Esophagus muscularis mucosa (tissue), 4 donors: Measurements from ENCODE around the gene POTEH. TPM values are rescaled to one million over a fixed set of nuclear protein-coding genes. Genes with fewer than 3 reads are reported as not detected.
"Not testable (repeated sequence)": the region's sequence is repeated elsewhere in the genome, so short reads cannot be mapped to it uniquely, and the experiment has no call there.

Experiments
- DNase-seq: peaks from one replicate; pipeline ENCODE4 v3.0.0-alpha.2; 2017; ENCODE audit errors: extremely low spot score
- H3K27ac ChIP-seq, 4 donors: fragments of 200-600 bp; sonication (generic); replicated peaks in 1 of 4; 1 replicate in 3 of 4; 2 replicates in 1 of 4; pipeline ENCODE4 v1.5.1; 2016 to 2019; ENCODE audit warnings: mild to moderate bottlenecking in 1 of 4
- H3K27me3 ChIP-seq, 4 donors: fragments of 200-600 bp; sonication (generic); one replicate each; pipeline versions ENCODE4 v1.5.1 to v1.6.0; 2016 to 2019
- H3K36me3 ChIP-seq, 4 donors: fragments of 200-600 bp; sonication (generic); one replicate each; pipeline ENCODE4 v1.5.1; 2016 to 2019
- H3K4me1 ChIP-seq, 4 donors: fragments of 200-600 bp; sonication (generic); one replicate each; pipeline ENCODE4 v1.5.1; 2016 to 2019
- H3K4me3 ChIP-seq, 4 donors: fragments of 200-600 bp; sonication (generic); 1 replicate in 2 of 4; 2 replicates in 2 of 4; pipeline ENCODE4 v1.5.1; 2016 to 2019; ENCODE audit warnings: mild to moderate bottlenecking in 4 of 4, moderate library complexity in 1 of 4
- H3K9me3 ChIP-seq, 4 donors: fragments of 200-600 bp; sonication (generic); 1 replicate in 3 of 4; 2 replicates in 1 of 4; pipeline ENCODE4 v1.5.1; 2016 to 2019
- WGBS: methylation state at CpG from one replicate; pipeline ENCODE4 v1.1.5; 2018; 5-methylcytosine and 5-hydroxymethylcytosine counted together
- intact Hi-C: fragments of 100-400 bp; cut with DNase I; formaldehyde crosslinking; loops from one replicate; pipeline ENCODE4 v1.15.1; 2023
- total RNA-seq, 4 donors: library from RNA; depleted of rRNA; stranded (reverse); fragments of >200 nt; gene quantifications; one replicate each; pipeline versions ENCODE4 v1.1.0 to v1.2.1, GENCODE V29; 2016

The POTEH gene
- total RNA-seq: not detected

DNA sequence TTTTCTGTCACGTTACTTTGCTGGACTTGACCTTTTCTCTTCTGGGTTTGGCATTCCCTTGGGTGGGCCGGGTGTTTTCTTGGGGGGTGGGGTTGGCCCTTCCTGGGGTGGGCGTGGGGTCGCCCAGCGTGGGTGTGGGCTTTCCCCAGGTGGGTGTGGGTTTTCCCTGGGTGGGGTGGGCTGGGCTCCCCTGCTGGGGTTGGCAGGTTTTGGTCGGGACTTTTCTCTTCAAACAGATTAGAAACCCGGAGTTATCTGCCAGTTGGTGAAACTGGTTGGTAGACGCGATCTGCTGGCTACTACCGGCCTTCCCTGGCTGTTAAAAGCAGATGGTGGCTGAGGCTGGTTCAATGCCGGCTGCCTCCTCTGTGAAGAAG is at the start of gene POTEH:
TSS of gene POTEH (plus strand) at position 278 of the 377 bp plus-strand sequence. CDS start at position 330, 52 bp downstream.
- DNase-seq, H3K27me3 ChIP-seq, H3K9me3 ChIP-seq, H3K27ac ChIP-seq, H3K4me3 ChIP-seq, H3K36me3 ChIP-seq, H3K4me1 ChIP-seq, intact Hi-C loops: not testable (repeated sequence)
- WGBS: no CpG with 5 or more reads among the region's 11 CpGs

DNA sequence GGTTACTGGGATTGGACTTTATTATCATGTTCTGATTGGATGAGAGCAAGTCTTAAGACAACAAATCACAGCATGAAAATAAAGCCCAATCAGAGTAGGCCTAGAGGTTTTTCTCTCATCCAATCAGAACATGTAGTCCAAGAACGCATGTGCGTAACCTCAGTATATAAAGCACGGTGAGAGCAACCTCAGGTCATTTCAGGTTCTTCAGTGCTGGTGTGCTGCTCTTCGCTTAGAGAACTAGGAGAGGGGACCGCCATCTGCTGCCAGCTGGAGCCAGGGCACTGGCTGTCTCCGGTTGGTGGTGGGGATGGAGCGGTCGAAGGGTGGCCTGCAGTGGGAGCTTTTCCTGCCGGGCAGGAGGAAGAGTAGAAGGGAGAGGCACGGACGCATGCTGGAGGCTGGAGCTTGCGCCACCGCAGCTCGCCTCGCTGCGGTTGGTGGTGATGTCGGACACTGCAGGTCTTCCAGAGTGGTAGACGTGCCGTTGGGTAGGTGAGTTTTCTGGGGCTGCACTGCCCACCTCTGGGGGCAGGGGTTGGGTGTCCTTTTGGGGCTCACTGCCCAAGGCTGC is 47.5 kb upstream of the POTEH start:
- H3K27me3 ChIP-seq, H3K36me3 ChIP-seq, H3K4me1 ChIP-seq, DNase-seq, H3K4me3 ChIP-seq, intact Hi-C loops, H3K9me3 ChIP-seq, H3K27ac ChIP-seq: not testable (repeated sequence)
- no CpG with 5 or more reads among the region's 19 CpGs for WGBS

DNA sequence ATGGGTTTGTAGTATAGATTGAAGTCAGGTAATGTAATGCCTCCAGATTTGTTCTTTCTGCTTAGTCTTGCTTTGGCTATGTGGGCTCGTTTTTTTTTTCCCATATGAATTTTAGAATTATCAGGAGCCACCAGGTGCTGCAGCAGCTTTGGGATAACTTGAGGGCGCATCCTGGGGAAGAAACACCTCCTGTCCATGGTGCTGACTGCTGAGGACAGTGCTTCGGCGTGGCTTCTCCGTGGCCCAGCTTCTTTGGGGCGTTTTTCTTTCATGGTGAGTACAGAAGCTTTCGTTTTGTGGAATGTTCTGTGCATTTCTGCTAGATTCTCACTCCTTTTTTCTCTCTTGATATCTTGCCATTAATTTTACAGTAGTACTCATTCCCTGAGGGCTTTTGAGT is 37.9 kb upstream of the POTEH start:
- H3K36me3 ChIP-seq, H3K27ac ChIP-seq, H3K4me1 ChIP-seq, H3K9me3 ChIP-seq, intact Hi-C loops, DNase-seq, H3K4me3 ChIP-seq, H3K27me3 ChIP-seq: not testable (repeated sequence)
- no CpG with 5 or more reads among the region's 7 CpGs for WGBS

DNA sequence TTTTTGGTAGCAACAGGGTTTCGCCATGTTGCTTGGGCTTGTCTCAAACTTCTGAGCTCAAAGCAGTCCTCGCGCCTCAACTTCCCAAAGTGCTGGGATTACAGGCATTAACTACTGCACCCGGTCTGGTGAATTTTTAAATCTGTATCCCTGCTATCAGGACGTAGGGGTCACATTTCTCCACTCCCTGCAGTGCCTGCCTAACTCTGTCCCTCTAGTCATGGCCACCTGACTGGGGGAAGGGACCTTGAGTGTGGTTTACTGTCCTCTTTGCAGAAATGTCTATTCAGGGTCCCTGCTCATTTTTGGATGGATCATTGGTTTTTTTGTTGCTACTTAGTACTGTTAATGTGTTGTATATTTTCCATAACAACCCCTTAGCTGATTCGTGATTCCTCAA is 37.1 kb upstream of the POTEH start:
- WGBS: no CpG with 5 or more reads among the region's 6 CpGs
- H3K36me3 ChIP-seq, H3K4me1 ChIP-seq, H3K4me3 ChIP-seq, H3K27me3 ChIP-seq, intact Hi-C loops, DNase-seq, H3K27ac ChIP-seq, H3K9me3 ChIP-seq: not testable (repeated sequence)

DNA sequence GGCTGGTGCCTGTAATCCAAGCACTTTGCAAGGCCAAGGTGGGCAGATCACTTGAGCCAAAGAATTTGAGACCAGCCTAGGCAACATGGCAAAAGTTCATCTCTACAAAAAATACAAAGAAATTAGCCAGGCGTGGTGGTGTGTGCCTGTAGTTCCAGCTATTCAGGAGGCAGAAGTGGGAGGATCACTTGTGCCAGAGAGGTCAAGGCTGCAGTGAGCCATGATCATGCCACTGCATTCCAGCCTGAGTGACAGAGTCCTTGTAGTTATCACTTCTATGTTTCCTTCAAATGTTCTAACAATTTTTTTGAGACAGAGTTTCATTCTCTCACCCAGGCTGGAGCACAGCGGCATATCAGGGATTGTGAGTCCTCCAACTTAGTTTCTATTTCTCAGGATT is 36.6 kb upstream of the POTEH start:
- H3K9me3 ChIP-seq, H3K27ac ChIP-seq, H3K4me3 ChIP-seq, intact Hi-C loops, H3K27me3 ChIP-seq, DNase-seq, H3K36me3 ChIP-seq, H3K4me1 ChIP-seq: not testable (repeated sequence)
- WGBS: 55% methylated on average over 2 of the region's 2 CpGs

DNA sequence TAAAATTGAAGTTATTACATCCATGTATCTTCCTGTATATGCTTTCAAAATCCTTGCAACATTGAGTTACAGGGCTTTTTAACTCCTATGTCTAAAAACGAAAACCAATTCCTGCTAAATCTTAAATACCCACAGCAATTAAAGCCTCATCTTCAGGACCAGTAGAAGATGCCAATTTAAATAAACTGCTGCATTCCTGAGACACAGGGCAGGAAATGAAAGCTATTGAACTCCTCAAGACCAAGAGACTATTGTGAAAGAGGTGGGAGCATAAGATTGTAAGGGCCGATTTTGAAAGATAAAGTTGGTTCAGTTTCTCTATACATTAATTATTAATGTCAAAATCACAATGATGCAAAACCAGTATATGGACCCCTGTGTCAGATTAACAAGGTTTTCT is 28.7 kb upstream of the POTEH start:
- no CpG with 5 or more reads among the region's 2 CpGs for WGBS
- DNase-seq, H3K9me3 ChIP-seq, H3K27ac ChIP-seq, H3K4me1 ChIP-seq, H3K4me3 ChIP-seq, intact Hi-C loops, H3K27me3 ChIP-seq, H3K36me3 ChIP-seq: not testable (repeated sequence)

DNA sequence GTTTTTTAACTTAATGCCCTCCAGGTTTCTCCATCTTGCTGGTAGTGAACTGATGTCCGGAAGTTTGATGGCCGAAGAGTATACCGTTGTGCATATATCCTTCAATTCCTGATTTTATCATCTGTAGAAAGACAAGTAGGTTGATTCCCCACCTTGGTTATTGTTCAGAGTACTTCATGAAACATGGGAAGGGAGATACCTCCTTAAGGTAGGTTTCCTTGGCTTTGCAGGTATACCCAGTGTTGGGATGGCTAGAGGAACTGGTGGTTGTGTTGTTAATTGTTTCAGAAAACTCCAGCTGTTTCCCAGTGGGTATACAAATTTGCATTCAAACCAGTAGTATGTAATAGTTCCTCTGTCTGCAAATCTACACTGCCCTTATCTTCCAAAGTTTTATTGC is 25.1 kb upstream of the POTEH start:
- H3K9me3 ChIP-seq, DNase-seq, H3K4me1 ChIP-seq, H3K4me3 ChIP-seq, intact Hi-C loops, H3K27ac ChIP-seq, H3K36me3 ChIP-seq, H3K27me3 ChIP-seq: not testable (repeated sequence)
- WGBS: no CpG with 5 or more reads among the region's 3 CpGs

DNA sequence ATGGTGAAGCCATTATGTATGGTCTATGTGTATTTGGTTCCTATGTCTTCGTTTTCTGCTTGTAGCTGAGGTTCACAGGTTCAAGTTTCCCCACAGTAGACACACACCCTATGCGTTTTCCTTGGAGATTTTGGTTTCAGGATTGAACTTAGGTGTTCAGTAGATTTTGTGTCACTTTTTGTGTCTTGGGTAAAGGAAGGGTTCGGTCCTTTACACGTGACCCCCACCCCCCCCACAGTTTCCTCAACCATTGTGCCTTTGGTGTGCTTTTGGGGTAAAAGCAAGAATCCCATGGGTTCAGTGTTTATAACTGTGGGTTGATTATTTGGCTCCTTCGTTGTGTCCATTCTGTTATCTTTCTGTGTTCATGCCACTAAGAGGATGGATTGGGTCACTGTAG is 24.3 kb upstream of the POTEH start:
- H3K27me3 ChIP-seq, H3K9me3 ChIP-seq, H3K4me1 ChIP-seq, intact Hi-C loops, H3K4me3 ChIP-seq, H3K36me3 ChIP-seq, H3K27ac ChIP-seq: not testable (repeated sequence)
- WGBS: 61% methylated on average over 5 of the region's 5 CpGs
- peak; percentile 83 for DNase-seq

DNA sequence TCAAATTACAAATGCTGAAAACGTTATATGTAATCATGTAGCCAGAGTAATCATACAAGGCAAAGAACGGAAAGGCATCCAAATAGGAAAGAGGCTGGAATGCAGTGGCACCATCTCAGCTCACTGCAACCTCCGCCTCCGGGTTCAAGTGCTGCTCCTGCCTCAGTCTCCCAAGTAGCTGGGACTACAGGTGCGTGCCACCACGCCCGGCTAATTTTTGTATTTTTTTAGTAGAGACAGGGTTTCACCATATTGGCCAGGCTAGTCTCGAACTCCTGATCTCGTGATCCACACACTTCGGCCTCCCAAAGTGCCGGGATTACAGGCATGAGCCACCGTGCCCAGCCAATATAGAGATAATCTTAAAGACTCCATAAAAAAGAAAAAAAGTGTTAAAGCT is 20.4 kb upstream of the POTEH start:
- H3K27me3 ChIP-seq, H3K9me3 ChIP-seq, H3K4me3 ChIP-seq, H3K36me3 ChIP-seq, intact Hi-C loops, DNase-seq, H3K27ac ChIP-seq, H3K4me1 ChIP-seq: not testable (repeated sequence)
- no CpG with 5 or more reads among the region's 12 CpGs for WGBS

DNA sequence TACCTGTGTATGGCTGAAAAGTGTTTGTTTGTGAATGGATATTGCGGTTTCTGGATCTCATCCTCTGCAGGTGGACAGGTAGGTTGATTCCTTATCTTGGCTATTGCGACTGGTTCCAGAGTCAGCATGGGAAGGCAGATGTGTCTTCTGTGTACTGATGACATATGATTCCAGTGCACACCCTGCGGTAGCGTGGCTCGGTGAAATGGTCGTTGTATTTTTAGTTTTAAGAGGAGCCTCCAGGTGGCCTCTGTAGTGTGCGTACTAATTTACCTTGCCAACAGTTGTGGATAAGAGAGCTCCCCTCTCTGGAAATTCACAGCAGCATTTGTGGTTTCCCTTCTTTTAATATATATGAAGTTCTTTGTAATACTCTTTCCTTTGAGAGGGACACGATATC is 10.1 kb upstream of the POTEH start:
- H3K36me3 ChIP-seq, H3K27me3 ChIP-seq, H3K9me3 ChIP-seq, intact Hi-C loops, H3K27ac ChIP-seq, H3K4me1 ChIP-seq, H3K4me3 ChIP-seq: not testable (repeated sequence)
- peak; percentile 53 for DNase-seq
- 100% methylated on average over 5 of the region's 8 CpGs for WGBS

DNA sequence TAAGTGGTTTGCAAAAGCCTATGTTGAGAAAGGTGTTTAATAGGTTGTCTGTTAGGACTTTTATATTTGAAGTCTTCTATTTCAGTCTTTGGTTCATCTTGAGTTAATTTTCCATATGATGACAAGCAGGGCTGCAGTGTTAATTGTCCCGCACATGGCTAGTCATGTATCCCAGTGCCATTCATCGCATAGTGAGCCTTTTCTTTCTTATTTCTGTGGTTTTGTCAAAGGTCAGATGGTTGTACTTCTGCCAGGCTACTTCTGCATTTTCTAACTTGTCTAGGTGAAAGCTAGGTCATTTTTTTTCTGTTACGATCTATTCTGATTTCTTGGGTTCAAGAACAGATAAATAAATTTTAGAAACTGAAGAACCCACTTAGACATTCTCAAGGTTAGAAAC is 5.7 kb upstream of the POTEH start:
- H3K4me1 ChIP-seq, H3K27me3 ChIP-seq, H3K4me3 ChIP-seq, intact Hi-C loops, H3K36me3 ChIP-seq, DNase-seq, H3K9me3 ChIP-seq, H3K27ac ChIP-seq: not testable (repeated sequence)
- WGBS: 75% methylated on average over 2 of the region's 3 CpGs

DNA sequence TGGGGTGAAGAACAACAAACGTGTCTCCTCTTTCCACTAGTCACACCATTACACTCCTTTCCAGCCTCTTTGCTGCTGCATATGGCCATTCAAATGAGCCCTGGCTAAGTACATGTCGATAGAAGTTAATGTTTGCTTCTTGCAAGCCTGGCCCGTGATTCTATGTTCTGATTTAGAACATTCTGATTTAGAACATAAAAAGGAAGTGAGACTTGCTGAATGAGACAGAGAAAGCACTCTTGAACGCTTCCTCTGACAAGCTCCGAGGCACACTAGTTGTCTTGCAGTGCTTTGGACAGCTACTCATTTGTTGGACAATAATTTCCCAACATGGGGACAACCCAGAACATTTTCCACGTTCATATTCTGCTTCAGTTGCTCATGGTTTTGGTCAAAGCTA is 5.1 kb upstream of the POTEH start:
- DNase-seq, H3K9me3 ChIP-seq, H3K4me1 ChIP-seq, H3K36me3 ChIP-seq, H3K4me3 ChIP-seq, intact Hi-C loops, H3K27ac ChIP-seq, H3K27me3 ChIP-seq: not testable (repeated sequence)
- WGBS: no CpG with 5 or more reads among the region's 6 CpGs

DNA sequence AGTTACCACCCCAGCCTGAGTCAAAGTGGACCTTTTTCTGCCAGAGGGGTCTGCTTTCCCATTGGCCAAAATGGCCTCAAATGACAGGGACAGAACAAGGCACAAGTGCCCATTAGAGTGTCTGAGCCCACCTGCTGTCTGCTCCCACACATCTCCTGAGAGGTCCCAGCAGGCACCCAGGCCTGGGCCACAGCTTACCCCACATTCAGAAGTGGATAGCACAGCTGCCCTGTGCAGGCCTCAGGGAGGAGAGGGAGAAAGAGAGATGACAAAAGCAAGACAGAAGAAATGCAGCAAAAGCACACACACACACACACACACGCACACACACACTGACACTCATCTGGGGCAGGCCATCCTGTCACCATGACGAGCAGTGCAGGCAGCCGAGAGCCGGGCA is 4.2 kb upstream of the POTEH start:
- H3K4me3 ChIP-seq, H3K27ac ChIP-seq, DNase-seq, H3K9me3 ChIP-seq, H3K27me3 ChIP-seq, H3K36me3 ChIP-seq, intact Hi-C loops, H3K4me1 ChIP-seq: not testable (repeated sequence)
- 91% methylated on average over 4 of the region's 4 CpGs for WGBS

DNA sequence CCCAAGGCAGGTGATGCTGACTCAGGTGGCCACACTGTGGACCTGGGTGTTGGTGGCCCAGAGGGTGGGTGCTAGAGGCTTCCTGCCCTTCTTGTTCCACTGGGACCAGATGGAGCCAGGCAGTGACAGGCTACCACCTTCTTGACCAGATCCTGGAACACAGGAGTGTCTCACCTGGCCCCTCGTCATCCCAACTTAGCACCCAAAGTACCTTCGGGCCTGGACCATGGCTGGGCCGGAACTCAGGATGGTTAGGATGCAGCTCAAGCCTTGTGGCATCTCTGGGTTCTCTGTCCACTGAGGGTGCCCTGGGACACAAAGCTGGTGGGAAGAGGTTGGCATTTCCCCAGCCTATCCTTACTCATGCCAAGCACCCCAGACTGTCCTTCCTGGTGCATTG is 2.7 kb upstream of the POTEH start:
- H3K27me3 ChIP-seq, H3K27ac ChIP-seq, H3K9me3 ChIP-seq, DNase-seq, H3K36me3 ChIP-seq, H3K4me1 ChIP-seq, H3K4me3 ChIP-seq, intact Hi-C loops: not testable (repeated sequence)
- no CpG with 5 or more reads among the region's 3 CpGs for WGBS
